Measurements from ENCODE around the gene IFNA6. TPM values are rescaled to one million over a fixed set of nuclear protein-coding genes. Genes with fewer than 3 reads are reported as not detected.
A peak's percentile ranks its signal among the peaks of the same experiment; 100 is the strongest.

Gene IFNA6
- total and polyA plus RNA-seq, 10 of the 15 experiments (the other 5 are each of a cell fraction or from before 2014, with no cell fraction given): 0.04 TPM; not detected in 9

GRCh38 chr9:21395778-21396717 lies 45.4 kb upstream of the IFNA6 start (continued):
- TF ChIP-seq E4F1 (IDR thresholded peaks at IDR 0.05; ENCODE audit: borderline replicate concordance, partially characterized antibody): no peak
- no peak; the same call in 2 of the 3 replicates for TF ChIP-seq POU2F2 (IDR thresholded peaks at IDR 0.05; ENCODE audit: borderline replicate concordance, low read depth, low read length)
- no peak for TF ChIP-seq STAT3 (IDR thresholded peaks at IDR 0.05; ENCODE audit: low read depth, low read length)
- peak; percentile 62 for TF ChIP-seq IKZF1 (conservative IDR thresholded peaks at IDR 0.05)
- TF ChIP-seq ZNF384 (IDR thresholded peaks at IDR 0.05; ENCODE audit: borderline replicate concordance, low read depth, low read length): no peak
- TF ChIP-seq PBX3 (IDR thresholded peaks at IDR 0.05; ENCODE audit: insufficient replicate concordance, low read depth, low read length): no peak
- TF ChIP-seq ZNF687 (IDR thresholded peaks at IDR 0.05): no peak
- TF ChIP-seq EED (IDR thresholded peaks at IDR 0.05; ENCODE audit: low read depth): no peak
- TF ChIP-seq BCLAF1 (IDR thresholded peaks at IDR 0.05): no peak
- no peak for TF ChIP-seq MYC (IDR thresholded peaks at IDR 0.05; ENCODE audit: insufficient read depth, insufficient read length, insufficient replicate concordance, low read length, severe bottlenecking)
- no peak for TF ChIP-seq STAT1 (conservative IDR thresholded peaks at IDR 0.05)
- peak; percentile 46 for TF ChIP-seq YY1 (IDR thresholded peaks at IDR 0.05; ENCODE audit: low read depth, low read length)
- no peak for TF ChIP-seq ZBTB4 (CRISPR knock-in tag; IDR thresholded peaks at IDR 0.05)
